Naive B cell (primary cell): ENCODE measurements around the gene SEC61G. TPM values are rescaled to one million over a fixed set of nuclear protein-coding genes. Genes with fewer than 3 reads are reported as not detected.

ENCODE experiments used
- ATAC-seq, 2 donors: fragments of 150-1000 bp; cut with Tn5 transposase; 2 replicates each; pipeline ENCODE4 v1.10.0; 2021; ENCODE audit warnings: low read depth in 2 of 2, mild to moderate bottlenecking in 2 of 2, moderate library complexity in 2 of 2
- DNase-seq: peaks from one replicate; pipeline ENCODE4 v3.0.0; 2022
- H3K27ac Mint-ChIP-seq, 6 donors: one replicate each; pipeline ENCODE4 v1.8.0; 2020 to 2022; ENCODE audit warnings: mild to moderate bottlenecking in 6 of 6, mixed read lengths in 6 of 6, moderate library complexity in 5 of 6, inconsistent platforms in 2 of 6
- H3K27me3 Mint-ChIP-seq, 3 donors: one replicate each; pipeline ENCODE4 v1.8.0; 2021 to 2022; ENCODE audit warnings: mixed read lengths in 3 of 3, mild to moderate bottlenecking in 1 of 3
- H3K36me3 Mint-ChIP-seq, 2 donors: one replicate each; pipeline ENCODE4 v1.8.0; 2020 to 2022; ENCODE audit warnings: mixed read lengths in 2 of 2, inconsistent platforms in 1 of 2, mild to moderate bottlenecking in 1 of 2
- H3K4me1 Mint-ChIP-seq, 3 donors: one replicate each; pipeline ENCODE4 v1.8.0; 2020 to 2022; ENCODE audit warnings: mixed read lengths in 3 of 3, inconsistent platforms in 1 of 3, mild to moderate bottlenecking in 1 of 3, moderate library complexity in 1 of 3
- H3K4me3 Mint-ChIP-seq, 8 donors: one replicate each; pipeline ENCODE4 v1.8.0; 2020 to 2022; ENCODE audit warnings: mild to moderate bottlenecking in 8 of 8, mixed read lengths in 8 of 8, moderate library complexity in 8 of 8, inconsistent platforms in 2 of 8
- H3K9me3 Mint-ChIP-seq, 7 donors: one replicate each; pipeline ENCODE4 v1.8.0; 2020 to 2022; ENCODE audit warnings: mixed read lengths in 7 of 7, mild to moderate bottlenecking in 5 of 7, inconsistent platforms in 2 of 7, moderate library complexity in 1 of 7
- polyA plus RNA-seq, 6 donors: library from polyadenylated mRNA; unstranded; fragments of 300-500 nt; fragmentation: Illumina TruSeq; gene quantifications; one replicate each; pipeline ENCODE4 v1.2.3, GENCODE V29; 2021; ENCODE audit warnings: low read depth in 6 of 6

Gene SEC61G
- polyA plus RNA-seq, 6 donors from 2014 or later = 120 to 189 (median 179) TPM

DNA sequence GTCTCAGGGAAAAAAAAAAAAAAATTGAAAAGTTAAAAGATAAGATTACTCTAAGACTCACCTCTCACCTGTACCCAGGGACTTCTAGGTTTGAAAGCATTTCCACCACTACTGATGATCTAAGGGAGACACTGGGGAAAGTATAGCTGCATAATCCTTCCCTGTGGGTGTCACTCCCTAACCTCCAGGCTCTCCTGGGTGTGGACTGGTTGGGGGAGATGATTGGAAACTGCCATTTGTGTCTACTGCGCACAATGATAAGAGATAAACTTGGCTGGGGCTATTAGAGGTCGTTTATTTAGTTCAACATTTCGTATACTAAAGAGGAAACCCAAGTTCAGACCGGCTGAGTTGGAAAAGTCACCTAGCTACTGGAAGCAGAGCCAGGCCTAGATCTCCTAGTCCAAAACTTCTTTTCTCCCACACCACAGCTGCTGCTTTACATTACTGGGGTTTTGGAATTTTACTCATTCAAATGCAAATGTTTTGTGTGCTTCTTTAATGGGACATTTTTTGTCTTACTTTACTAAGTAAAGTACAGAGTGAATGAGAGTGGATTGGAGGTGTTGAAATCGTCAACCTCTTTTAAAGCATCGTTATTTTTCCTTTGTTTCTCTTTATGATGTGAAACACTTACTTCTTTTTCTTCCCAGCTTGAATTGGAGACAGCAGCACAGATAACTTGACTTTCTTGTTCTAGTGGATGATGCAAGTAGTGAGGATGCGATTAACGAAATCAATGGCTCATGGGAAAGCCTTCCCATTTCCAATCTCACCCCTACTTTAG is 22.3 kb upstream of the SEC61G start:
- Mint-ChIP-seq H3K27me3 (peaks cover 23 to 44% (median 43%) of the 10 kb centered on the region in 3 donors), H3K4me1 (no peaks in the 10 kb centered on the region), H3K9me3 (peaks cover 9 to 17% (median 11%) of the 10 kb centered on the region in 7 donors), H3K27ac (no peak overlapping the region), H3K4me3 (no peak overlapping the region), H3K36me3 (peaks cover 0 to 12% of the 10 kb centered on the region in 2 donors)
- no peak for ATAC-seq
- DNase-seq = no peak

DNA sequence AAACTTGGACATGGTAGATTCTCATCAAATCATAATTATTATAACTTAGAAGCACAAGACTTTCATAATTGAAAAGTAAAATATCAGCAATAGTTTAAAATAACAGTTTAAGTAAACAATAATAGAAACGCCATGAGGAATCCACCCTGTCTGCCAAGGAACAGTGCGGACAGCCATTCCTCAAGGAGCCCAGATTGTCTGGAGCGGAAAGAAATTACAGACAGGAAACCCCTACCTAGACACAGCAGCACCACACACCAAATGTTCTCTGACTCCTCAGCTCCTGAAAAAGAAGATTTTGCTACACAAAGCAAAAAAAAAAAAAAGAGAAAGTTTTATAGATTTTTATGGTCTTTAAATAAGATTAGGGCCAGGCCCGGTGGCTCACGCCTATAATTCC is 21.5 kb upstream of the SEC61G start:
- ATAC-seq = no peak
- no peaks in the 10 kb centered on the region for H3K4me1 Mint-ChIP-seq
- no peak overlapping the region for H3K4me3 Mint-ChIP-seq
- no peak overlapping the region for H3K27ac Mint-ChIP-seq
- DNase-seq = no peak
- H3K27me3 Mint-ChIP-seq = peaks cover 18 to 36% (median 35%) of the 10 kb centered on the region in 3 donors
- peaks cover 11 to 23% (median 17%) of the 10 kb centered on the region in 7 donors for H3K9me3 Mint-ChIP-seq
- H3K36me3 Mint-ChIP-seq = peaks cover 0 to 17% of the 10 kb centered on the region in 2 donors

DNA sequence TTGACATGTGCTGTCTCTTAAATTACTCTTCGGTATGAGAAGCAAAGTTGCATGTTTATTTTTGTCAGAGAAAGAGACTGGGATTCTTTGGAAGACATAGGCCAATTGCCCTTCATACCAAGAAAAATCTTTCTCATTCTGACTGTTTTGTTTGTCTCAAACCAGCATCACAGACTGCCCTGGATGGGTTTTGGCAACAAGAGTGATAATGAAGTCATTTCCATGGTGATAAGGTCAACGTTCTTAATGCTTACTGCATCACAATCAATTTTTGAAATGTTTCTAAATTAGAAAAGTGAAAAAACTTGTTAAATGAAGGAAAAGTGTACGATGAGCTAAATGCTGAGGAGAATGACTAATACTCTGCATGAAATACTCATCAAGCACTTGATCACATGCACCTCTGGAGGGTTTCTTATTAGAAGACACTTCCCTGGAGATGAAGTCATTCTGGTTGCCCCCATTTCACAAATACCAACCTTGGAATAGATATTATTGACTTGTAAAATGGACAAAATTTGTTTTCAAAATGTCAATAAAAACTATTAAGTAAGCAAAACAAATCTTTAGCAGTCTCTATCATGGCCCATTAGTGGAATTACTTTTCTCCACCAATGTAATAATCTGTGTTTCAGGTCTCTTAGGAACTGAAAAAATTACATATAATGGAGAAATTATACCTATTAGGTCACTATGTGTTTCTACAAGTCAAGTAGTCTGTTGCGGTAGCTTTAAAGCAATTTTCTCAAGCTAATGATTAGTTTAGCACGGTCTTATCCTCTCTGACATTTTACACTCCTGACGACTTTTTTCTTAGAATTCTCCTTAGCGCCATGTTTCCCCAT is 19.9 kb upstream of the SEC61G start:
- Mint-ChIP-seq H3K27me3 (peaks cover 18 to 25% (median 23%) of the 10 kb centered on the region in 3 donors), H3K27ac (no peak overlapping the region), H3K36me3 (peaks cover 0 to 17% of the 10 kb centered on the region in 2 donors), H3K4me1 (peaks cover 0 to 4% (median 2%) of the 10 kb centered on the region in 3 donors), H3K9me3 (peaks cover 11 to 27% (median 25%) of the 10 kb centered on the region in 7 donors), H3K4me3 (no peak overlapping the region)
- ATAC-seq (no peak), DNase-seq (no peak)

DNA sequence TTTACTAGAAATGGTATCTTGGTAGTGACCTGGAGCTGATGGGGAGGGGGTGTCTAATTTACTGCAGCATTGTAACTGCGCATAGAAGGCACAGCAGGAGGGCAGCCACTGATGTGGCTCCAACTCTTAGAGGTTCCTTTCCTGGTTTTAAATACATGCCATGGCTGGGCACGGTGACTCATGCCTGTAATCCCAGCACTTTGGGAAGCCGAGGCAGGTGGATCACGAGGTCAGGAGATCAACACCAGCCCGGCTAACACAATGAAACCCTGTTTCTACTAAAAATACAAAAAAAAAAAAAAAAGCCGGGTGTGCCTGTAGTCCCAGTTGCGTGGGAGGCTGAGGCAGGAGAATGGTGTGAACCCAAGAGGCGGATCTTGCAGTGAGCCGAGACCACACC is 19.2 kb upstream of the SEC61G start:
- Mint-ChIP-seq H3K27me3 (peaks cover 24 to 28% (median 25%) of the 10 kb centered on the region in 3 donors), H3K4me1 (peaks cover 0 to 11% (median 5%) of the 10 kb centered on the region in 3 donors), H3K4me3 (no peak overlapping the region), H3K36me3 (peaks cover 0 to 17% of the 10 kb centered on the region in 2 donors), H3K27ac (no peak overlapping the region), H3K9me3 (peaks cover 11 to 27% (median 25%) of the 10 kb centered on the region in 7 donors)
- DNase-seq = no peak
- ATAC-seq = no peak

DNA sequence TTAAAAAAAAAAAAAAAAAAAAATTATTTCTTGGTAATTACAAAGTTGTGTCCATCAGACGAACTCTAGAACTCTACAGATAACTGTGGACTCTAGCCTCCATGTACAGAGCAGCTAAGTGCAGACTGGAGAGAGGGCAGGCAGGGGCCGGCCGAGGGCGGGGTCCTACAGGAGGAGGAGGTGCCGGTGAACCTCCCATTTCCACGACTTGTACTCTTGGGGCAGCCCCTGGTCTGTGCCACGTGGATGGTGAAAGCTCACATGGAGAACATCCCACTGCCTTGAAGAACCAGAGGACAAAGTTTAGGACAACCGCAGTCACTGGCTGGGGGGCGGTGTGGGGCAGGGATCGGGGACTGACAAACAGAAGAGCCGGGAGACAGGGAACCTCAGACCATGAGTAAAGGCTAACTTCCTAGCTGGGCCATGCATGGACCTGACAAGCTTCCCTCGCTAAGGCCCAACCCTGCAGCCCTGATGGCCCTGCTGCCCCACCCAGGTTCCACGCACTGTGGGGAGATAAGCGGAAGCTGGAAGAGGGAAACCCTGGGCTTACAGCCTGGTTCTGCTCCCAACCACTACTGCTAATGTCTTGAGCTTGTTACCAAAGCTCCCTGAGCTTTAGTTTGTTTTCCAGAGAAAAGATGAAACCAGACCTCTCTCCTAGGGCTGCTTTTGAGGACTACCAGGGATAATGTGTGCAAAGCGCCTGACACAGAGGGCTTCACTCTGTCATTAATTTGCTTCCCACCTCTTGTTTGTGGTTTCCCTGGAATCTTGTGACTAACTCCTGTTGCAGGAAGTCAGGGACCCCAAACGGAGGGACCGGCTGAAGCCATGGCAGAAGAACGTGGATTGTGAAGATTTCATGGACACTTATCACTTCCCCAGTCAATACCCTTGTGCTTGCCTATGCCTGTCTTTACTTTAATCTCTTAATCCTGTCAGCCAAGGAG is 16.1 kb upstream of the SEC61G start:
- no peak for DNase-seq
- Mint-ChIP-seq H3K27ac (no peak overlapping the region), H3K36me3 (peaks cover 0 to 17% of the 10 kb centered on the region in 2 donors), H3K9me3 (peaks cover 11 to 27% (median 25%) of the 10 kb centered on the region in 7 donors), H3K4me1 (peaks cover 0 to 11% (median 5%) of the 10 kb centered on the region in 3 donors), H3K27me3 (peaks cover 19 to 32% (median 25%) of the 10 kb centered on the region in 3 donors), H3K4me3 (no peak overlapping the region)
- no peak for ATAC-seq

DNA sequence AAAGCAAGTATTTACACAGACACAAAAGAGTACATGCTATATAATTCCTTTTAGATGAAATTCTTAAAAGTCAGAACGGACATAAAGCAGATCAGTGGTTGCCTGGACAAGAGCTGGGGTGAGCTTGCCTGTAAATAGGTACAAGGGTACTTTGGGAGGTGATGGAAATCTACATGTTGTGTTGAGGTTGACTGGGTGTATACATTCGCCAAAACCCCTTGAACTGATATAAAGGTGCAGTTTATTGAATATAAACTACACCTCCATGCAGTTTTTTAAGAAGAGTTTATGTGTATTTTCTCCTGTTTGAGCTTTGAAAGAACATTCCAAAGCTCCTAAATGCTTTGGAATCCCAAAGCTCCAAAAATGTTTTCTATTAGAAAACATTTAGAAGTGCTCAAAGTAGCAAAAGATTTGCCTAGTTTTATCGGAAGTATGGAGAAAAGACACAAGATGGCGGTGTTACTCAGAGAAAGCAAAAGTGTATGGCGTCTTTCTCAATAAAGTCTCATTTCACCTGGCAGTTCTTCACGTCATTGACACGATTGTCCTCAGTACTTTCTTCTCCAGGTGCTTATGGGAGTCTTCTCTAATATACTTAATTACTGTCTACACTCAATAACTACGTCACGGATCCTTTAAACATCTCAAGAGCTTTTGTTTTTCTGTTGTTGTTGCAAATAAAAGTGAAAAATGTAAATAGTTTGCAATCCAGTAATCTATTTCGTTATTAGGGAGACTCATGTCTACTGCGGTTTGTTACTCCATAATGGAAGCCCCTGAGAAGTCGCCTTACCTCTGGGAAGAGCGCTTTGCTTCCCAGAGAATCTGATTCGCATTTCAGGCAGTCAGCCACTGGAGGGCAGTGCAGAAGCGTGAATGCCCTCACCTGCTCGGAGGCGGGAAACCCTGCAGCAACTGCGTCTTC is 14.7 kb upstream of the SEC61G start:
- peak; percentile 68 to 70 for ATAC-seq
- Mint-ChIP-seq H3K27ac (no peak overlapping the region), H3K4me3 (peak overlapping the region; percentile 57 to 86 (median 74)), H3K9me3 (peaks cover 11 to 27% (median 25%) of the 10 kb centered on the region in 7 donors), H3K4me1 (peaks cover 0 to 11% (median 5%) of the 10 kb centered on the region in 3 donors), H3K27me3 (peaks cover 25 to 36% (median 31%) of the 10 kb centered on the region in 3 donors), H3K36me3 (peaks cover 0 to 17% of the 10 kb centered on the region in 2 donors)
- DNase-seq = peak; percentile 20

DNA sequence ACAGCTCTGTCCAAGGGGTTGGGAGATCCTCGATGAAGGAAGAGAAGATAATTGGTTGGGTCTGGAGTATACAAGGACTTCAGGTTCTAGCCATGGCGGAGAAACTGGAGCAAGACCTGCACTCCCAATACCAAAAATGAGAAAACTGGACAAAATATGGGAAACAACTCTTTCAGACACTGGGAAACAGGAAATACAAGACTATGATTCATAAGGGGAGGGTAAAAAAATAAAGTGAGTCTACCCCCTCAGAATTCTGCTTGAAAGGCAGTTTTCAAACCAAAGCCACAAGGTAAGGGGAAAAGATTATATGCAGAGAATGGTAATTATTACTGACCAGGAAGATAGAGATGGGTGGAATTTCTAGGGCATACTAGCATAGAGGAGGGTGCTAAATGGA is 10.2 kb upstream of the SEC61G start:
- no peaks in the 10 kb centered on the region for H3K36me3 Mint-ChIP-seq
- H3K9me3 Mint-ChIP-seq = peaks cover 0 to 2% (median 0%) of the 10 kb centered on the region in 7 donors
- H3K27me3 Mint-ChIP-seq = peaks cover 43 to 55% (median 45%) of the 10 kb centered on the region in 3 donors
- peaks cover 0 to 9% (median 5%) of the 10 kb centered on the region in 3 donors for H3K4me1 Mint-ChIP-seq
- H3K4me3 Mint-ChIP-seq = no peak overlapping the region
- ATAC-seq (no peak), DNase-seq (no peak)
- H3K27ac Mint-ChIP-seq = peak overlapping the region in 1 of 6 donors; percentile 51

DNA sequence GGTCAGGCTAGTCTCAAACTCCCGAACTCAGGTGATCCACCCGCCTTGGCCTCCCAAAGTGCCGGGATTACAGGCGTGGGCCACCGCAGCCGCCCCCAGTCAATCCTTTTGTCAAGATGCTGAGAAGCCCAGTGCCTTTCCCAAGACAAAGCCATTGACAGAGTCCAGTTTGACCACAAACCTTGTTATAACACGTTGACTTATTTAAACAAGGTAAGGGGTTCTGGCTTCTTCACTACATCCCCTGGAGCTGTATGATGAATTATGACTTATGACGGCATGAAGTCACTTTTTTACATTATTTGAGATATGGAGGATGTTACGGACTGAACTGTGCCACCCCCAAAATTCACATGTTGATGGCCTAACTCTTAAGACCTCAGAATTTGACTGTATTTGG is 5.8 kb upstream of the SEC61G start:
- Mint-ChIP-seq H3K36me3 (no peaks in the 10 kb centered on the region), H3K4me3 (no peak overlapping the region), H3K27ac (no peak overlapping the region), H3K9me3 (no peaks in the 10 kb centered on the region), H3K27me3 (peaks cover 35 to 54% (median 37%) of the 10 kb centered on the region in 3 donors), H3K4me1 (peaks cover 0 to 10% (median under 1%) of the 10 kb centered on the region in 3 donors)
- DNase-seq = no peak
- no peak for ATAC-seq

DNA sequence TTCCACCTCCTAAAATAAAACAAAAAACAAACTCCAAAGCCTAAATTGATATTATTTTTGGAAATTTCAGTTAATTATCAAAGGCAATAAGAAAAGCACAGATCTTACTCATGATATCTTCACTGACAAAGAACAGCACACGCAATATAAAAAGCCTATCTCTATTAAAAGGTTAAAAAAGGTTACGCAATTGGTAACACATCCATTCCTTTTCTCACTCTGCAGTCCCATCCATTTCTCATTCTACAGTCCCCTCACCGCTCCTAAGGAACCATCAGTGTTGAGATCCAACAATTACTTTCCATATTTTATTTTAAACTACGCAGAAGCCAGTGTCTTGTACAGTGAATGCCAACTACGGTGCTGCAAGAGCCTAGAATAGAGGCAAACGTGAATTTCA is 1.3 kb downstream of the SEC61G start:
- H3K9me3 Mint-ChIP-seq = no peaks in the 10 kb centered on the region
- peaks cover 0 to 7% (median 0%) of the 10 kb centered on the region in 3 donors for H3K27me3 Mint-ChIP-seq
- H3K27ac Mint-ChIP-seq = peak overlapping the region in 2 of 6 donors; percentile 89 to 95
- DNase-seq (no peak), ATAC-seq (no peak)
- H3K4me3 Mint-ChIP-seq = peak overlapping the region; percentile 47 to 97 (median 93)
- peaks cover 8 to 30% (median 22%) of the 10 kb centered on the region in 3 donors for H3K4me1 Mint-ChIP-seq
- peaks cover 0 to 6% of the 10 kb centered on the region in 2 donors for H3K36me3 Mint-ChIP-seq

DNA sequence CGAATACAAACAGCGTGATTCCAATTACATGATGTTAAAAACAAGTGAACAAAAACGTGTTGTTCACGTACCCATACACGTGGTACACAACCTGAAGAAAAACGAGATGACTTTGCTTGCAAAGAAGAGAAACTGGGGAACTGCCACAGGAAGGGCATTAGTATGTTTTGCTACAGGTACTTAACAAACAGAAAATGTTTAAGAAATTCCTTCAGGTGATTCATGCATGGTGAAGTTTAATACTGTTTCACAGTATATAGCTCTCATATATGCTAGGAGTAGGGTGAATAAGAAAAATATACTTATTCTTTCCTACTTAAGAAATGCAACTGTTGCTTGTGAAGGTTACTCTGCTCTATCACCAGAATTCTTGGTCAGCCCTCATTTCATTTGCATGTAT is 9.8 kb downstream of the SEC61G start:
- no peak overlapping the region for H3K27ac Mint-ChIP-seq
- no peaks in the 10 kb centered on the region for H3K27me3 Mint-ChIP-seq
- ATAC-seq = no peak
- H3K36me3 Mint-ChIP-seq = peaks cover 9 to 12% of the 10 kb centered on the region in 2 donors
- H3K9me3 Mint-ChIP-seq = no peaks in the 10 kb centered on the region
- H3K4me3 Mint-ChIP-seq = no peak overlapping the region
- no peak for DNase-seq
- H3K4me1 Mint-ChIP-seq = peaks cover 0 to 4% (median 0%) of the 10 kb centered on the region in 3 donors

DNA sequence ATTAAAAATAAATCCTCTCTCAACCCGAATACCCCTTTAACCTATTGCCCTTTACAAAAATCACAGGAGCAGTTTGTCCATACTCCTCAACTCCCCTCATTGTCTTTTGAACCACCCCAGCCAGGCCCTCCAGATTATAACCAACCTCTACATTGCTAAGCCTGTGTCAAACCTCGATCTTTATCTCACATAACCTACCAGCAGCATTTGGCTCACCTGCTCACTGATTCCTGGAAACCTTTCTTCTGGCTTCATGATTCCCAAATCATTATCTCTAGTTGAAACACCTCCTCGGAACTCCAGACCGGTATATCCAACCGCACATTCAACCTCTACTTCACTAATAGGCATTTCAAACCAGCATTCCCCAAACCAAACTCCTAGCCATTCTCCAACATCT is 11.8 kb downstream of the SEC61G start:
- no peak overlapping the region for H3K4me3 Mint-ChIP-seq
- no peak for DNase-seq
- H3K27ac Mint-ChIP-seq = no peak overlapping the region
- peaks cover 0 to 4% (median 0%) of the 10 kb centered on the region in 3 donors for H3K4me1 Mint-ChIP-seq
- no peaks in the 10 kb centered on the region for H3K27me3 Mint-ChIP-seq
- ATAC-seq = no peak
- H3K36me3 Mint-ChIP-seq = peaks cover 0 to 12% of the 10 kb centered on the region in 2 donors
- H3K9me3 Mint-ChIP-seq = no peaks in the 10 kb centered on the region

DNA sequence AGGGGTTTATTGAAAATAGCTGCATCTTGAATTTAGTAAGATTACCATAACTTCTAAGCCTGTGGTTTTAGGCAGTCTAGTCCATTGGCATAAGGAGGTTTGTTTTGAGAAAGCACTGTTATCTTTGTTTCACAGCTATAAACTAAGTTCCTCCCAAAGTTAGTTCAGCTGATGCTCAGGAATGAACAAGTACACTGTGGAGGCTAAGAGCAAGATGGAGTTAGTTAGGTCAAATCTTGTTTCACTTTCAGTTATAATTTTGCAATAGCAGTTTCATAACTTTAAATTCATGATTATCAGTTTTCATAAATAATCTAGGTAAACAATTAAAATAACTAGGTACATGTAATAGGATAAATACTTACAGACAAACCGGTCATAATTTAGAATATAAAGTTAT is 15.4 kb downstream of the SEC61G start:
- DNase-seq (no peak), ATAC-seq (no peak)
- no peak overlapping the region for H3K4me3 Mint-ChIP-seq
- no peaks in the 10 kb centered on the region for H3K9me3 Mint-ChIP-seq
- H3K27ac Mint-ChIP-seq = no peak overlapping the region
- H3K27me3 Mint-ChIP-seq = no peaks in the 10 kb centered on the region
- H3K4me1 Mint-ChIP-seq = peaks cover 0 to 4% (median 0%) of the 10 kb centered on the region in 3 donors
- peaks cover 0 to 4% of the 10 kb centered on the region in 2 donors for H3K36me3 Mint-ChIP-seq
